ENCODE measurements around the gene MPZL2.

GRCh38 chr11:118267486-118267885 lies 3.4 kb upstream of the MPZL2 start:
- TF ChIP-seq CTCF (IDR thresholded peaks at IDR 0.05; ENCODE audit: low read length) = no peak
- TF ChIP-seq EZH2 (IDR thresholded peaks at IDR 0.05; ENCODE audit: borderline replicate concordance, low read length) = no peak
